ENCODE results near the gene AQP6.

The AQP6 gene

DNA sequence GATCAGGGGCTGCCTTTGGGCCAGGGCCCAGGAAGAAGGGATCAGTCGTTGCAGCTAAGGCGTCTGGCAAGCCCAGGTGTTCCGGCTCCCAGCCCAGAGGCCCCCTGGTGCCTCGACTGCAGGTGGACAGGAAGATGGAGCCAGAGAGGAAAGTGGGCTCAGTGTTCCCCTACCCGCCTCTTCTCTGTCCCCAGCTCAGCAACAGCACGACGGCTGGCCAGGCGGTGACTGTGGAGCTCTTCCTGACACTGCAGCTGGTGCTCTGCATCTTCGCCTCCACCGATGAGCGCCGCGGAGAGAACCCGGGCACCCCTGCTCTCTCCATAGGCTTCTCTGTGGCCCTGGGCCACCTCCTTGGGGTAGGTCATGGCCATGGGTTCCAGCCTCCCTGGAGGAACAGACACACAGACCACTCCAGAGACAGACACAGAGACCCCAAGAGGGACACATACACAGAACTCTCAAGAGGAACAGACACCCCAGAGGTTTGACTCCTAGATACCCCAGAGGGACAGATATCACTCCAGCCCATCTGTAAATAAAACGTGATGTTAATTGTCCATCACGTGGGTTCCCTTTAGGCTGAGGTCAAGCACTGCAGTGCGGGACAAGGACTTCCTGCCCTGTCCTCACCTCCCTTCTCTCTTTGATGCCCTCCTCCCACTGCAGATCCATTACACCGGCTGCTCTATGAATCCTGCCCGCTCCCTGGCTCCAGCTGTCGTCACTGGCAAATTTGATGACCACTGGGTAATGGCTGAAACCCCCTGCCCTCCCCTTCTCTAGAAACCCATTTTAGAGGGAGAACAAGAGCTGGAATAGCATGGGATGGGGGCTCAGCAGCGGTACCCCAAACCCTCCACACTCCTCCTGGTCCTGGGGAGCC, 18.5 kb upstream of the AQP6 start:
- DNase-seq: no peak
- in situ Hi-C loops (cut with MboI; ENCODE audit: low pct_unique_long_range_greater_than_20kb, low sequenced_read_pairs): no loop called here

DNA sequence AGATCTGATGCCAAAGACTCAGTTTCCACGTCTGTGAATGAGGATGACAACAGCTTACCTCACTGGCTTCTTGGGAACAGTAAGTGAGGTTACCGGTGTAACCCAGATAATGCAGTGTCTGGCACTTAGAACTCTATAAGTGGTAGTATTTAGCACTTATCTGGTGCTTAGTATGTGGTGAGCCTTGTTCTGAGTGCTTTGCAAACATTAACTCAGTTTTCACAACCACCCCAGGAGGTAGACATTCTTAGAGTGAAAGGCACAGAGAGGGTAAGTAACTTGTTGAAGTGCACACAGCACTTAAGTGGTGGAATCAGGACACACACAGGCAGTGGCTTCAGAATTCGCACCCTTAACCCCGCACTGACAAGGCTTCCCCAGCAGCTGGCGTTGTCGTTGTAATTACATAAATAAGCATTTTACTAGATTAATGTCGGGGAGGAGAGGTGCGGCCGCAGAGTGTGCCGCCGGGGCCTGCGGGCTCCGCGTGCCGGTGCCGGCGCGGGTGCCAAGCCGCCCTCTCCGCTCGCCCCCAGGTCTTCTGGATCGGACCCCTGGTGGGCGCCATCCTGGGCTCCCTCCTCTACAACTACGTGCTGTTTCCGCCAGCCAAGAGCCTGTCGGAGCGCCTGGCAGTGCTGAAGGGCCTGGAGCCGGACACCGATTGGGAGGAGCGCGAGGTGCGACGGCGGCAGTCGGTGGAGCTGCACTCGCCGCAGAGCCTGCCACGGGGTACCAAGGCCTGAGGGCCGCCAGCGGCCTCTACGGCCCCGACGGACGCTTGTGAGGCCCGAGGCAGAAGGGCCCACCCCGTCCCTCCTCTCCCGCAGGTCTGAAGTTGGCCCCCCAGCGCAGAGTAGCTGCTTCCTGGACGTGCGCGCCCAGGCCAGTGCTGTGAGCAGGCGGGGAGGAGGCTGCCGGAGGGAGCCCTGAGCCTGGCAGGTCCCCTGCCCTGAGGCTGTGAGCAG, 17.6 kb upstream of the AQP6 start:
- in situ Hi-C loops (cut with MboI; ENCODE audit: low pct_unique_long_range_greater_than_20kb, low sequenced_read_pairs): no loop called here
- DNase-seq: no peak

DNA sequence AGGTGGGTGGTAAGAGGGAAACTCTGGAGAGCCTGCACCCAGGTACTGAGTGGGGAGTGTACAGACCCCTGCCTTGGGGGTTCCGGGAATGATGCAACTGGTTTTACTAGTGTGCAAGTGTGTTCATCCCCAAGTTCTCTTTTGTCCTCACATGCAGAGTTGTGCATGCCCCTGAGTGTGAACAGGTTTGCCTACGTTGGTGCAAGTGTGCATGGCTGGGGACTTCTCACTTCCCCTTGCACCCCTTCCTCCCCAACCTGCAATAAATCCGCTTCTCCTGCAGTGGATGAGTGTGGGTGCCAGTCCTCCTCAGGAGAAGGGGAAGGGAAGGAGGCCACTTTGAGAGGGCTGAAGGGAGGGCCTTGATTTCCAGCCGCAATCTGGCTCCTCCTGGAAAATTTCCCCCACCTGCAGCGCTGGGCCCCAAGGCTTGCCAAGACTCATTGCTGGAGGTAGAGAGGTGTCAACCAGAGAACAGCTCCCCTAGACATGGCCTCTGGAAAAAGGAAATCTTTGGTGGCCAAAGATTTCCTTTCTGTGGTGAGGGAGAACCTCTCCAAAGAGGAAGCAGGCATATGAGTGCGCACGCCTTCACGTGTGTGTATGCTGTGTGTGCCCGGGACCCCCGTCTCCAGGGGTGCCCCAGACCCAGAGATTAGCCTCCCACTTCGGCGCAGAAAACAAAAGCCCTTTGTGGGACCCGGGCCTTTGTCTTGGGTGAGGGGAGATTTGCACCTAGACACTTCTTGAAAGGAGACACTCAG, 16.7 kb upstream of the AQP6 start:
- DNase-seq: peak; percentile 63
- in situ Hi-C loops (cut with MboI; ENCODE audit: low pct_unique_long_range_greater_than_20kb, low sequenced_read_pairs): no loop called here

DNA sequence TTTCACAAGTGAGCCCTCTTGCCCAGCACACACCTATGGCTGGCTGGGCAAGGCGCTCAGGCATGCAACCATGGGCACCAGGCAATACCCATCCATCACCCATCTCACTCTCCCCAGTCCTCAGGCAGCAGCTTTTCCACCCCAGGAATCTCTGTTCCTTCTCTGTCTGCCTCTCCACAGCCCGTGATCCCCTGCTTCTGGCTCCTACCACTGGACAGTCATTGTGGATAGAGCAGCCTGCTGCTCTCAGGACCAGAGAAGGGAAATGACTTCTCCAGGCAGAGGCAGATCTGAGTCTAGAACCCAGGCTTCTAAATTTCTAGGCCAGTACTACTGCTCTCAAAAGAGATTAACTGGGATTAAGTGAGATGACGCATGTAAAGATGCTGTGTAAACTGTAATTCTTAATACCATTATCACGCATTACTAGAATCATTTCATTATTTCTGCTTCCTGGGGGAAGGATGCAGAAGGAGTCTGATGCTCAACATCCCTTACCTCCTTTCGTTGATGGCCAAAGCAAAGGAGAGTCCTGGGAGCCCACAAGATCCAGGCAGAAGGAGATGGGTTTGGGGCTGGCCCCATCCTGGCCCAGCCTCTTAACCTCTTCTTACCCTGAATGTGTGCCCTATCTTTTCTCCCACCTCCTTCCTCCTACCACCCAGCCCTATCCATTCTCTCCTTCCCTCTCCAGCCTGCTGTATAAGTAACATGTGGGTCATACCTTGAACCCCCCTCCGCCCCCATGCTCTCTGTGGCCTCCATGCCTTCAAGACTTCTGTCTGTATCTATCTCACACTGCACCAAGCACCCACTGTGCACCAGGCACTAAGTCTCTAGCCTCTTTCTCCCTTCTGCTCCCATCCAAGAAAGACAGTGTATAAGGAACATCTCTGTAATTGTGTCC, 15.8 kb upstream of the AQP6 start:
- in situ Hi-C loops (cut with MboI; ENCODE audit: low pct_unique_long_range_greater_than_20kb, low sequenced_read_pairs): no loop called here
- no peak for DNase-seq

DNA sequence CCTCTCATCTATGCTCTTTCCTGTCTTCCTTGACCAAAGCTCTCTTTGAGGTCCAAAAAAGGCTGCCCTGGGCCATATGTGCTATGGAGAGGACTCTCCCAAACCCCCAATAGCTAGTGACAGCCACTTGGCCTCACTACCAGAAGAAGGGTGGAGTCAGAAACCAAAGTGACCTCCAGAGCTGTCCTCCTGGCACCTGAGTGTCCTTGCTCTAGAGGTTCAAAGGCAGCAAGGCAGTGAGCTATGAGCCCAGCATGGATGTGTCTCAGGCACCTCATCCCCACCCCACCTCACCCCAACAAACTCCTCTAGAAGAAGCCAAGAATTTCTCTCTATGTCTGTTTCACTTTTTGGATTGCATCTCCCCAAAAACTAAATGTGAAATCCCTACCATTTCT, 15.2 kb upstream of the AQP6 start:
- no peak for DNase-seq

DNA sequence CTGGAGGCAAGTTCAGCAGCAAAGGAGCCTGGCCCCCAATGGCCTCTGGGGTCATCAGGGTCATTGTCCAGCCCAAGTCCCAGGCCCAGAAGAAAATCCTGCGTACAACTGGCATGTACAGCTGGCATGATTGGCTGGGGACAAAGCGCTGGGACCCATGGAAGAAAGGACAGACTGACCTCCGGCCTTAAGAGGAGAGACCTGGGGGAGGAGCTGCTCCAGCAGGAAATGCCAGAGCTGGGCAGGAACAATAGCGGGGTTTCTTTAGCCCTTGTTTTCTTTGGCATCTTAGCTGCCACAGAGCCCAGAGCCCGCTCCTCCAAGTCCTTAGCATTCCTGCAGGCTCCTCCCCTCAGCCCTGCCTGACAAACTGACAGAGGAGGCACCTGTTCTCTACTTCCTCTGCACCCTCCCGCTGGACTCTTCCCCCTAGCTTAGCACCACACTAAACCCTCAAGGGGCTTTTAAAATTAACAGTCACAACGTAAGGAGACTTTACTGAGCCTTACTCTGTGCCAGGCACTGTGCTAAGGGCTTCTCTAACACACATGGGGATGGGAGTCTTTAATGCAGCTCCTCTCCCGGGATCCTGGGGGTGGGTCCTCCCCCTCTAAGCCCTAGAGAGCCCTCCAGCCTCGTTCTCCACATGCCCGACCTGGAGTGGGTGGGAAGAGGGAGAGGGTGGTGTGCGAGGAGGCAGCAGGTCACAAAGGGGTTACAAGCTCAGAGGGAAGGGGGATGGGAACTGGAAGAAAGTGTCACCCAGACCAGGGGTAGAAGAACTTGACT, 12.9 kb upstream of the AQP6 start:
- in situ Hi-C loops (cut with MboI; ENCODE audit: low pct_unique_long_range_greater_than_20kb, low sequenced_read_pairs): no loop called here
- peak; percentile 24 for DNase-seq

More for the DNA sequence above, 15.2 kb upstream of the AQP6 start:
- in situ Hi-C loops (cut with MboI; ENCODE audit: low pct_unique_long_range_greater_than_20kb, low sequenced_read_pairs): no loop called here

DNA sequence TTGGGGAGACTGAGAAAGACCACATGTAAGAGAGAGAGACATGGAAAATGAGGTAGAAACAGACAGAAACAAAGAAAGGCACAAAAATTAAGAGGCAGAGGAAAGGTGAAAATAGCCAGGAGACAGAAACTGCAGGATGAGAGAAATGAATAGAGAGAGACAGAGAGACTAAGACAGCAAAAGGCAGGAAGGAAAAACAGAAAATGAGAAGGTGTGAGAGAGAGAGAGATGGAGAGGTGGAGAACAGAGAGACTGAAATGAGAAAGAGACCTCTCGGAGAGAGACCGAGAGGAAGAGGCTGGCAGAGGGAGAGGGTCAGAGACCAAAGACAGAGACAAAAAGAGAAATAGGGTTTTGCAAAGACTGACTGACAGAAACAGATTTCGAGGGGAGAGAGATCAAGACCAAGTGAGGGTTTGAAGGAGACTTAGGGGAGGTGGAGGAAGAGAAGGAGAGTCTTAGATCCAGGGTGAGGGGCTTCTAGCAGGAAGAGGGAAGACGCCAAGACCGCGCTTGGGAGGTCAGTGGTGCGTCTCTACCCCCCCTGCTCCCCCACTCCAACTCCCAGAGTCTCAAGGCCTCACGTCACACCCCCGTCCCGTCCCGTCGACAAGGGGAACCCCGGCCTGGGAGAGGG, 12.2 kb upstream of the AQP6 start:
- no peak for DNase-seq
- in situ Hi-C loops (cut with MboI; ENCODE audit: low pct_unique_long_range_greater_than_20kb, low sequenced_read_pairs): no loop called here

DNA sequence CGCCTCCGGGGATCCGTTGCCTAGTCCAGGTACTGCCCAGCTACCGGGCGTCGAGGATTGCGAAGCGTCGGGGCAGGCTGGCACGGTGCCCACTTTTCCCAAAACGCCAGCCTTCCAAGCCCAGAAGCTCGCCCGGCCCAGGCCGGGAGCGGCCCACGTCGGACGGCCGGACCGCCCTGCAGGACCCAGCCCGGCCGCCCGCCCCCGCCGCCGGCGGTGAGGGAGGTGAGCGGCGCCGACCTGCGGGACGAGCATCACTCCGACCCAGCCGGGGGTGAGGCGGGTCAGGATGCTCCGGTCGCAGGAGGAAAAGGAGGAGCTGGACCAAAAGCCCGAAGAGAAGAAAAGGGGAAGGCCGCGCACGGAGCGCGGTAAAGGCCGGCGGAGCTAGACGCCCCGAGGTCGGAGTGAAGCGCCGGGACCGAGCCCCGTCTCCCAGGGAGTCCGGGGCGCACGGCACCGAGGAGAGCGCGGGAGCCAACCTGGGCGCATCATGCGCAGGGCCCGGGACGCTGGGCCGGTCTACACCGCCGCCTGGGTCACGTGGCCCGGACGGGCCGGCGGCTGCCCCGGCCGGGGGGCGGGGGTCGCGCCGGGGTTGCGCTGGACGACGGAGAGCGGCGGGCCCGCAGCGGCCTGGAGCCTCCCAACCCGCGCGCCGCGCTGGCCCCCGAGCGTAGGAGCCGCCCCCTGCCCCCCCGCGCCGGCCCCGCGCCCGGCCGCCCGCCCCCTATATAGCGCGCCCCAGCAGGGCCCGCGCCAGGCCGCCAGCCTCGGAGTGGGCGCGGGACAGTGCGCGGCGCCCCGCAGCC, 11.4 kb upstream of the AQP6 start, which contains the start of gene AQP5:
Gene AQP5, plus strand, starts transcription at position 762 of the 812 bp plus-strand sequence. CDS start 146 bp downstream, outside the sequence.
- no peak for DNase-seq
- in situ Hi-C loops (cut with MboI; ENCODE audit: low pct_unique_long_range_greater_than_20kb, low sequenced_read_pairs): no loop called here

DNA sequence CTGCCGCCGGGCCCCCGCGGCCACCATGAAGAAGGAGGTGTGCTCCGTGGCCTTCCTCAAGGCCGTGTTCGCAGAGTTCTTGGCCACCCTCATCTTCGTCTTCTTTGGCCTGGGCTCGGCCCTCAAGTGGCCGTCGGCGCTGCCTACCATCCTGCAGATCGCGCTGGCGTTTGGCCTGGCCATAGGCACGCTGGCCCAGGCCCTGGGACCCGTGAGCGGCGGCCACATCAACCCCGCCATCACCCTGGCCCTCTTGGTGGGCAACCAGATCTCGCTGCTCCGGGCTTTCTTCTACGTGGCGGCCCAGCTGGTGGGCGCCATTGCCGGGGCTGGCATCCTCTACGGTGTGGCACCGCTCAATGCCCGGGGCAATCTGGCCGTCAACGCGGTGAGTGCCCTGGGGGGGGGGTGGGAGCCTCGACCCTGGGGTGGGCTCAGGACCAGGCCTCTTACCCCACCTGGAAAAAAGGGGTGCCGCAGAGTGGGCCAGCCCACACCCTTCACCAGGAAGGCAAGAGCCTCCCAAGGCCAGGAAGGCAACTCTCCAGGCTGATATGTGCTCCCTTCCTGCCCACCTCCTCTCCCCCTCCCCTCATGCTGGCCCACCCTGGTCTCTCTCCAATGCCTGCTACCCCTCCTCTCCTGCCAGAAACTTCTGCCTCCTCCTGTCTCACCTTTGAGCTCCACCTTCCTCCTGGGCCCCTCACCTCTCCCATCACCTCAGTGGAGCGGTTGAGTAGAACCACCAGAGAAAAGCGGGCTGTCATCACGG, 10.6 kb upstream of the AQP6 start:
- in situ Hi-C loops (cut with MboI; ENCODE audit: low pct_unique_long_range_greater_than_20kb, low sequenced_read_pairs): no loop called here
- no peak for DNase-seq

DNA sequence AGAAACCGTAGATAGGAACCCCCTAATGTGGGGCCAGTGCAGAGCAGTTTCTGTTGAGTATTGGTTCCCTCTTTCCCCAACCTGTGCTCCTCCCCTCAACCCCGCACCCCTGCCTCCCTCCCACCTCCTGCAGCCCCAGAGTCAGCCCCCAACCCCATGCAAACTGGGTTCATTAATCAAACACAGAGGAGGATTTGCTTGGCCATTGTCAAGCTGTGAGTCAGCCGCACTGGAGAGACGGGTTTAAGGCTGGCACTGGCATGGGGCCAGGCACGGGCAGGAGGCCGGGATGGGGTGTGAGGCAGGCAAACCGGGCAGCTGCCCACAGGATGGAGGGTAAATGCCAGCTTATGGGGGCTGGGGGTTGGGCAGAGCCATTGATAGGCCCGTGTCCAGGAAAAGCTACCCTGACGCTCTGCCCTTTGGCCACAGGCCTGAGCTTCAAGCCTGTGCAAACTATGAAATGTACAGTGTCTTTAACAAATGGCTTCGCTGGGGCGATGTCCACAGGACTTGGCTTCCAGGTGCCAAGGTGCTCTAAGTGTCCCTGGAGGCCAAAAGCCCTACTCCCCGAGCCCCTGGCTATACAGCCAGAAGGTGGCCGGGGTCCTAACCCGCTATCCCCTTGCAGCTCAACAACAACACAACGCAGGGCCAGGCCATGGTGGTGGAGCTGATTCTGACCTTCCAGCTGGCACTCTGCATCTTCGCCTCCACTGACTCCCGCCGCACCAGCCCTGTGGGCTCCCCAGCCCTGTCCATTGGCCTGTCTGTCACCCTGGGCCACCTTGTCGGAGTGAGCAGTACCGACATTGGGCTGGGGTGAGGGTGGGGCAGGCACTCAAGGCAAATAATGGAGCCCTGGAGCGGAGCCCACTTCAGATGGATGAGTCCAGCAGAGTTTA, 9.6 kb upstream of the AQP6 start:
- no peak for DNase-seq
- in situ Hi-C loops (cut with MboI; ENCODE audit: low pct_unique_long_range_greater_than_20kb, low sequenced_read_pairs): no loop called here

DNA sequence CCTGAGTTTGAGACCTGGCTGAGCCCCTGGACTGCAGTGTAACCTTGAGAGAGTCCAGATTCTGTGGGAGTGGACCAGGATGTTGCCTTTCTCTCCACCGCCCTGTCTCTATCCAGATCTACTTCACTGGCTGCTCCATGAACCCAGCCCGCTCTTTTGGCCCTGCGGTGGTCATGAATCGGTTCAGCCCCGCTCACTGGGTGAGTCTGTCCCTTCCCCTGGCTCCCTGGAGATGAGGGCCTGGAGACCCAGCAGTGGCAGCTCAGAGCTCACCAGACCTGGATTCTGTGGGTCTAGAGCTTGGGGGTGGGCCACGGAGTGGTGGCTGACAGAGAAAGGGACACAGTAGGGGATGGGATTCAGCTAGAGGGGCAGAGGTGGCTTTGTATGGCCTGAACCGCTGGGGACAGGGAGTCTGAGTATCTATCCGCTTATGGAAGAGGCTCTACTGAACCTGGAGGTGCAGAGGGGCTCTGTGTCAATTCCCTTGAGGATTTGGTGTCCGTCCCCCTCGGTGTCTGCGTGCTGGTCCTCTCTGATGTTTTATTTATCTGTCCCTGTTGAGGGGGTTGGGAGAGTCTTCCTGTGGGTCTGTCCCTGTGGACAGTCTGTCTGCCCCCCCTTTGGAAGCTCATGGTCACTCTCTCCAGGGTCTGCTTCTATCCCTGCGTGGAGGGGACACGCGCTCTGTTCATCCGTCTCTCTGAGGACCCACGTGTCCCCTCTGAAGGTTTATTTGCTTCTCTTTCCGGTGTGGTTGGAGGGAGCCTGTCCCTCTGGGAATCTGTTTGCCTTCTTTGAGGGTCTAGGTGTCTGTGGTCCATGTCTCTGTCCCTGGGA, 8.6 kb upstream of the AQP6 start:
- in situ Hi-C loops (cut with MboI; ENCODE audit: low pct_unique_long_range_greater_than_20kb, low sequenced_read_pairs): no loop called here
- no peak for DNase-seq

DNA sequence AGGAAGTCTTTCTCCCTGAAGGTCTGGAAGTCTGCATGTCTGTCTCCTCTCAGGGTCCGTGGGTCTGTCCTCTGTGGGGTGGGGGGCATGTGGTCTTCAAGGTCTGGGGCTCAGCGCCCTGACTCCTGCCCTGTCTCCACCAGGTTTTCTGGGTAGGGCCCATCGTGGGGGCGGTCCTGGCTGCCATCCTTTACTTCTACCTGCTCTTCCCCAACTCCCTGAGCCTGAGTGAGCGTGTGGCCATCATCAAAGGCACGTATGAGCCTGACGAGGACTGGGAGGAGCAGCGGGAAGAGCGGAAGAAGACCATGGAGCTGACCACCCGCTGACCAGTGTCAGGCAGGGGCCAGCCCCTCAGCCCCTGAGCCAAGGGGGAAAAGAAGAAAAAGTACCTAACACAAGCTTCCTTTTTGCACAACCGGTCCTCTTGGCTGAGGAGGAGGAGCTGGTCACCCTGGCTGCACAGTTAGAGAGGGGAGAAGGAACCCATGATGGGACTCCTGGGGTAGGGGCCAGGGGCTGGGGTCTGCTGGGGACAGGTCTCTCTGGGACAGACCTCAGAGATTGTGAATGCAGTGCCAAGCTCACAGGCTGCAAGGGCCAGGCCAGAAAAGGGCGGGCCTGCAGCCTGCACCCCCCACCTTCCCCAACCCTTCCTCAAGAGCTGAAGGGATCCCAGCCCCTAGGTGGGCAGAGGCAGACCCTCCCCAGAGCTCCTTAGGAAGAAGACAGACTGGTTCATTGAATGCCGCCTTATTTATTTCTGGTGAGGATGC, 7.7 kb upstream of the AQP6 start:
- DNase-seq: no peak
- in situ Hi-C loops (cut with MboI; ENCODE audit: low pct_unique_long_range_greater_than_20kb, low sequenced_read_pairs): no loop called here

DNA sequence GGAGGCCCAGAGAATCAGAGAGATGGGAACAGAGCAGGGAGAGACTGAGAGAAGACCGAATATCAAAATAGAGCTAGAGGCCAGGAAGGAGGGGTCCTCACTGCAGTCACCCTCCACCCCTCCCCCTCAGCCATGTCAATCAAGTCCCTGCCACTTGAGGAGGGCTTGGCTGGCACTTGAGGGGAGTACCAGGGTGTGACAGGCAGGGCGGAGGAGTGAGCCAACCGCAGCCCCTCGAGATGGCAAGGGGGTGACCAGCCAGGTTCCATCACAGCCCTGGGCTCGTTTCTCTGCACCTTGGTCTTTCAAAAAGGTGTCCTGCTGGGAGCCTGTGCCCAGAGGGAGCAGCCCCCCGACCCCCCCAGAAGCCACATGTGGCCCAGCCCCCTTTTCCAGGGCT, 6.9 kb upstream of the AQP6 start:
- no peak for DNase-seq
- in situ Hi-C loops (cut with MboI; ENCODE audit: low pct_unique_long_range_greater_than_20kb, low sequenced_read_pairs): no loop called here
